Tibial nerve (tissue), 4 donors: ENCODE measurements around the gene FOXJ3.

Experiments used
- EP300 ChIP-seq, 2 donors: sonication (generic); formaldehyde crosslinking; IDR thresholded peaks; one replicate each; pipeline ENCODE4 v1.6.1; 2017; ENCODE audit warnings: antibody characterized with exemption in 2 of 2, mild to moderate bottlenecking in 1 of 2
- POLR2A ChIP-seq, 2 donors: fragments of 450-650 bp; IDR thresholded peaks; one replicate each; pipeline ENCODE4 v1.6.1; 2017; ENCODE audit warnings: antibody characterized with exemption in 2 of 2, mild to moderate bottlenecking in 2 of 2, moderate library complexity in 2 of 2
- TF ChIP-seq, protein P1 (sequence below), 5 experiments: fragments of 200-600 bp in 3 of 5; fragments of 450-650 bp in 2 of 5; sonication (generic) in 3 of 5; IDR thresholded peaks; one replicate each; pipeline ENCODE4 v1.5.1; 2016 to 2019; ENCODE audit warnings: antibody characterized with exemption in 5 of 5, mild to moderate bottlenecking in 3 of 5, moderate library complexity in 2 of 5

DNA sequence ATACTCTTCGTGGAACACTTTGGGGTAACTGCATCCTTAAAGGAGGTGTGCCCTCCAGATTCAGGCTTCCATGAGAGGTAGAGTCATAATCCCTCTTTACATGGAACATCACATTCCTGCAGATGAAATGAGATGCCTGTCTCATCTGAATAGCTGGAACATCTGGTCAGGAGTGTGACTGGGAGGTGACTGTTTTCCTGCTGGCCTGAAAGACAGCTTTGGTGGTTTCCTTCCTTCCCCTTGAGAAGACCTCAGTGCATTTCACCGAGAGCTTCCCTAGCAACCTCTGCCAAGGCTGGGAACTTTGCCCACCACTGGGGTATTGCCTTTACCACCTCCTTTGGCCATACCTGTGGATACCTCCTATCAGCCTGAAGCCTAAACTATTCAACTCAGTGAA is 123.8 kb downstream of the FOXJ3 start:
- TF ChIP-seq POLR2A (IDR thresholded peaks at IDR 0.05): no peak
- TF ChIP-seq, protein P1, sequence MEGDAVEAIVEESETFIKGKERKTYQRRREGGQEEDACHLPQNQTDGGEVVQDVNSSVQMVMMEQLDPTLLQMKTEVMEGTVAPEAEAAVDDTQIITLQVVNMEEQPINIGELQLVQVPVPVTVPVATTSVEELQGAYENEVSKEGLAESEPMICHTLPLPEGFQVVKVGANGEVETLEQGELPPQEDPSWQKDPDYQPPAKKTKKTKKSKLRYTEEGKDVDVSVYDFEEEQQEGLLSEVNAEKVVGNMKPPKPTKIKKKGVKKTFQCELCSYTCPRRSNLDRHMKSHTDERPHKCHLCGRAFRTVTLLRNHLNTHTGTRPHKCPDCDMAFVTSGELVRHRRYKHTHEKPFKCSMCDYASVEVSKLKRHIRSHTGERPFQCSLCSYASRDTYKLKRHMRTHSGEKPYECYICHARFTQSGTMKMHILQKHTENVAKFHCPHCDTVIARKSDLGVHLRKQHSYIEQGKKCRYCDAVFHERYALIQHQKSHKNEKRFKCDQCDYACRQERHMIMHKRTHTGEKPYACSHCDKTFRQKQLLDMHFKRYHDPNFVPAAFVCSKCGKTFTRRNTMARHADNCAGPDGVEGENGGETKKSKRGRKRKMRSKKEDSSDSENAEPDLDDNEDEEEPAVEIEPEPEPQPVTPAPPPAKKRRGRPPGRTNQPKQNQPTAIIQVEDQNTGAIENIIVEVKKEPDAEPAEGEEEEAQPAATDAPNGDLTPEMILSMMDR (IDR thresholded peaks at IDR 0.05): no peak
- no peak for TF ChIP-seq EP300 (IDR thresholded peaks at IDR 0.05)
